Mesenchymal stem cell (in vitro differentiated cells and primary cell): Measurements from ENCODE around the gene AGBL5.

ENCODE experiments used
- DNase-seq: peaks from one replicate; pipeline ENCODE4 v3.0.0-alpha.2; 2013
- H2AFZ ChIP-seq: one replicate; pipeline ENCODE4 v1.6.1; 2013; ENCODE audit warnings: low read depth, mild to moderate bottlenecking, control low read depth, inconsistent platforms, low read length, moderate library complexity
- H2AK5ac ChIP-seq: 2 replicates; pipeline ENCODE4 v1.6.1; 2013; ENCODE audit warnings: low read length, moderate library complexity, mild to moderate bottlenecking, inconsistent platforms; ENCODE audit not compliant: severe bottlenecking
- H2BK120ac ChIP-seq: one replicate; pipeline ENCODE4 v1.6.1; 2013; ENCODE audit warnings: low read depth, mild to moderate bottlenecking, inconsistent platforms, low read length, moderate library complexity
- H2BK12ac ChIP-seq, 2 experiments: one replicate each; pipeline ENCODE4 v1.6.1; 2013; ENCODE audit warnings: inconsistent platforms in 2 of 2, low read length in 2 of 2, mild to moderate bottlenecking in 2 of 2, moderate library complexity in 2 of 2, control low read depth in 1 of 2
- H2BK15ac ChIP-seq: one replicate; pipeline ENCODE4 v1.6.1; 2013; ENCODE audit warnings: mild to moderate bottlenecking, low read depth, inconsistent platforms; ENCODE audit not compliant: poor library complexity, severe bottlenecking
- H2BK5ac ChIP-seq: 2 replicates; pipeline ENCODE4 v1.6.1; 2013; ENCODE audit warnings: low read depth, mild to moderate bottlenecking, low read length, control low read depth, inconsistent platforms; ENCODE audit not compliant: poor library complexity, severe bottlenecking
- H3K14ac ChIP-seq, 2 experiments: one replicate each; pipeline ENCODE4 v1.6.1; 2013; ENCODE audit warnings: inconsistent platforms in 2 of 2, low read length in 2 of 2, control low read depth in 1 of 2, mild to moderate bottlenecking in 1 of 2, moderate library complexity in 1 of 2
- H3K18ac ChIP-seq, 2 experiments: one replicate each; pipeline ENCODE4 v1.6.1; 2013; ENCODE audit warnings: inconsistent platforms in 2 of 2, low read length in 2 of 2, control low read depth in 1 of 2, low read depth in 1 of 2, mild to moderate bottlenecking in 1 of 2
- H3K23ac ChIP-seq, 2 experiments: one replicate each; pipeline ENCODE4 v1.6.1; 2013; ENCODE audit warnings: inconsistent platforms in 2 of 2, low read length in 2 of 2, mild to moderate bottlenecking in 2 of 2, moderate library complexity in 2 of 2, control low read depth in 1 of 2
- H3K27ac ChIP-seq: 2 replicates; pipeline ENCODE4 v1.5.1; 2013; ENCODE audit warnings: mild to moderate bottlenecking, moderate library complexity, low read length, control low read depth, inconsistent platforms; ENCODE audit not compliant: poor library complexity, severe bottlenecking
- H3K27me3 ChIP-seq, 2 experiments: 2 replicates each; pipeline versions ENCODE4 v1.6.1 to v1.7.0; 2013; ENCODE audit warnings: low read length in 2 of 2, mild to moderate bottlenecking in 2 of 2, moderate library complexity in 2 of 2, control low read depth in 1 of 2, inconsistent platforms in 1 of 2; ENCODE audit not compliant: control insufficient read depth in 1 of 2, insufficient read depth in 1 of 2
- H3K36me3 ChIP-seq, 2 experiments: 2 replicates each; pipeline versions ENCODE4 v1.6.1 to v1.7.0; 2013; ENCODE audit warnings: low read length in 2 of 2, control low read depth in 1 of 2, inconsistent platforms in 1 of 2, low read depth in 1 of 2, mild to moderate bottlenecking in 1 of 2; ENCODE audit not compliant: insufficient read depth in 2 of 2, control insufficient read depth in 1 of 2
- H3K4ac ChIP-seq, 2 experiments: one replicate each; pipeline ENCODE4 v1.6.1; 2013; ENCODE audit warnings: inconsistent platforms in 2 of 2, low read length in 2 of 2, mild to moderate bottlenecking in 2 of 2, moderate library complexity in 2 of 2, control low read depth in 1 of 2, low read depth in 1 of 2
- H3K4me1 ChIP-seq: 2 replicates; pipeline ENCODE4 v1.6.1; 2013; ENCODE audit warnings: low read depth, low read length, control low read depth; ENCODE audit not compliant: control insufficient read depth, insufficient read depth
- H3K4me2 ChIP-seq: 2 replicates; pipeline ENCODE4 v1.6.1; 2013; ENCODE audit warnings: low read length, mild to moderate bottlenecking, inconsistent platforms; ENCODE audit not compliant: poor library complexity, severe bottlenecking
- H3K4me3 ChIP-seq, 2 experiments: 2 replicates each; pipeline versions ENCODE4 v1.5.1 to v1.7.0; 2013; ENCODE audit warnings: low read length in 2 of 2, mild to moderate bottlenecking in 2 of 2, control low read depth in 1 of 2, low read depth in 1 of 2; ENCODE audit not compliant: insufficient read depth in 1 of 2
- H3K79me1 ChIP-seq: replicated peaks from 2 replicates; pipeline ENCODE4 v1.6.1; 2013; ENCODE audit warnings: mild to moderate bottlenecking, control low read depth, low read length, inconsistent platforms; ENCODE audit not compliant: poor library complexity, severe bottlenecking
- H3K9ac ChIP-seq: 2 replicates; pipeline ENCODE4 v1.7.0; 2013; ENCODE audit warnings: mild to moderate bottlenecking, low read length, moderate library complexity
- H3K9me3 ChIP-seq: 2 replicates; pipeline ENCODE4 v1.7.0; 2013; ENCODE audit warnings: mild to moderate bottlenecking, low read length; ENCODE audit not compliant: control insufficient read depth
- H4K8ac ChIP-seq: one replicate; pipeline ENCODE4 v1.6.1; 2013; ENCODE audit warnings: inconsistent platforms, mild to moderate bottlenecking, low read length, moderate library complexity
- H4K91ac ChIP-seq: one replicate; pipeline ENCODE4 v1.6.1; 2013; ENCODE audit warnings: mild to moderate bottlenecking, low read length, inconsistent platforms
- WGBS: methylation state at CpG from one replicate; pipeline ENCODE4 v1.1.7; 2013; ENCODE audit warnings: mixed read lengths; 5-methylcytosine and 5-hydroxymethylcytosine counted together

Gene AGBL5

DNA sequence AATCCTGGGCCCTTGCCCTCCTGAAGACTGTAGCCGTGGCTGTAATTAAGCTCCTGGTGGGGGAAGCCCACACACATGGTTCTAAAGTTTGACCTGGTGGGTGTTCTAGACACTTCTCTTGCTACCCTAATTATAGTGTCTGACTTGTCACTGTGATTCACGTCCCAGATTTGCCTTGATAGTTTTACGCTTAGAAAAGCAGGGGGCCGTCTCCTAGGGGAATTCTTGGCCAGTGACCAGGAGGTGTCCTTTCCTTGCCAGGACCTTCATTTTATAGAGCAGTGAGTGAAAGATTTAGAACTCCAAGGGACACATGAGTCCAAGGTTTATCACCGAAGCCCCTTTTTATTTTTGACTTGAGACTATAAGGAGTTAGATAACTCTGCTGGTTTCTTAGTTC lies 9.7 kb upstream of the AGBL5 start:
- Histone ChIP-seq H3K79me1 (peaks cover 32% of the 10 kb centered on the region), H3K27ac (no peak overlapping the region), H2AFZ (no peak overlapping the region), H3K18ac (no peak overlapping the region), H3K27me3 (no peaks in the 10 kb centered on the region), H3K36me3 (peaks cover 57 to 62% of the 10 kb centered on the region in 2 experiments), H3K4me1 (peaks cover 15% of the 10 kb centered on the region), H3K4me2 (no peak overlapping the region), H4K8ac (no peak overlapping the region), H3K9ac (no peak overlapping the region), H2BK15ac (no peak overlapping the region), H2AK5ac (no peak overlapping the region), H3K4me3 (no peak overlapping the region), H3K14ac (no peak overlapping the region), H3K4ac (no peak overlapping the region), H3K9me3 (no peaks in the 10 kb centered on the region), H4K91ac (no peak overlapping the region), H2BK120ac (no peak overlapping the region), H2BK5ac (no peak overlapping the region), H3K23ac (no peak overlapping the region), H2BK12ac (no peak overlapping the region)
- WGBS, result 87% methylated on average over 5 of the region's 5 CpGs
- no peak for DNase-seq

- no peak overlapping the region for H2BK15ac ChIP-seq
- H3K27me3 ChIP-seq, result no peaks in the 10 kb centered on the region
- H2BK5ac ChIP-seq, result no peak overlapping the region
- no peak overlapping the region for H3K14ac ChIP-seq
- no peak overlapping the region for H3K27ac ChIP-seq
- H3K4me3 ChIP-seq, result no peak overlapping the region
- H2AK5ac ChIP-seq, result no peak overlapping the region
- no peak overlapping the region for H2AFZ ChIP-seq
- no peak overlapping the region for H3K18ac ChIP-seq
- H3K36me3 ChIP-seq, result peaks cover 52 to 58% of the 10 kb centered on the region in 2 experiments
- no peak overlapping the region for H4K8ac ChIP-seq
- H3K4me1 ChIP-seq, result peaks cover 15% of the 10 kb centered on the region
- H3K4me2 ChIP-seq, result no peak overlapping the region
- H3K23ac ChIP-seq, result no peak overlapping the region
- H3K9me3 ChIP-seq, result no peaks in the 10 kb centered on the region
- H3K79me1 ChIP-seq, result peaks cover 31% of the 10 kb centered on the region
- H3K4ac ChIP-seq, result no peak overlapping the region
- H2BK12ac ChIP-seq, result no peak overlapping the region
- 95% methylated on average over 7 of the region's 10 CpGs for WGBS
- H2BK120ac ChIP-seq, result no peak overlapping the region
- no peak for DNase-seq
- H4K91ac ChIP-seq, result no peak overlapping the region
- H3K9ac ChIP-seq, result no peak overlapping the region
Observed at GRCh38 chr2:27042159-27042661, 9.3 kb upstream of the AGBL5 start.

- H4K8ac ChIP-seq, result peak overlapping the region; percentile 17
- no peak overlapping the region for H3K14ac ChIP-seq
- H2BK5ac ChIP-seq, result no peak overlapping the region
- H3K9me3 ChIP-seq, result no peaks in the 10 kb centered on the region
- H2AFZ ChIP-seq, result no peak overlapping the region
- H3K4me1 ChIP-seq, result peaks cover 15% of the 10 kb centered on the region
- no peak overlapping the region for H3K27ac ChIP-seq
- no peak overlapping the region for H4K91ac ChIP-seq
- H3K79me1 ChIP-seq, result peaks cover 25% of the 10 kb centered on the region
- no peak overlapping the region for H2BK15ac ChIP-seq
- 93% methylated on average over 6 of the region's 7 CpGs for WGBS
- no peak for DNase-seq
- no peak overlapping the region for H2BK12ac ChIP-seq
- H2AK5ac ChIP-seq, result no peak overlapping the region
- H3K4me2 ChIP-seq, result no peak overlapping the region
- H3K18ac ChIP-seq, result no peak overlapping the region
- H2BK120ac ChIP-seq, result no peak overlapping the region
- H3K36me3 ChIP-seq, result peaks cover 43 to 49% of the 10 kb centered on the region in 2 experiments
- H3K9ac ChIP-seq, result peak overlapping the region; percentile 33
- H3K4ac ChIP-seq, result no peak overlapping the region
- no peaks in the 10 kb centered on the region for H3K27me3 ChIP-seq
- no peak overlapping the region for H3K4me3 ChIP-seq
- H3K23ac ChIP-seq, result no peak overlapping the region
Observed at GRCh38 chr2:27042985-27043634, 8.4 kb upstream of the AGBL5 start.

DNA sequence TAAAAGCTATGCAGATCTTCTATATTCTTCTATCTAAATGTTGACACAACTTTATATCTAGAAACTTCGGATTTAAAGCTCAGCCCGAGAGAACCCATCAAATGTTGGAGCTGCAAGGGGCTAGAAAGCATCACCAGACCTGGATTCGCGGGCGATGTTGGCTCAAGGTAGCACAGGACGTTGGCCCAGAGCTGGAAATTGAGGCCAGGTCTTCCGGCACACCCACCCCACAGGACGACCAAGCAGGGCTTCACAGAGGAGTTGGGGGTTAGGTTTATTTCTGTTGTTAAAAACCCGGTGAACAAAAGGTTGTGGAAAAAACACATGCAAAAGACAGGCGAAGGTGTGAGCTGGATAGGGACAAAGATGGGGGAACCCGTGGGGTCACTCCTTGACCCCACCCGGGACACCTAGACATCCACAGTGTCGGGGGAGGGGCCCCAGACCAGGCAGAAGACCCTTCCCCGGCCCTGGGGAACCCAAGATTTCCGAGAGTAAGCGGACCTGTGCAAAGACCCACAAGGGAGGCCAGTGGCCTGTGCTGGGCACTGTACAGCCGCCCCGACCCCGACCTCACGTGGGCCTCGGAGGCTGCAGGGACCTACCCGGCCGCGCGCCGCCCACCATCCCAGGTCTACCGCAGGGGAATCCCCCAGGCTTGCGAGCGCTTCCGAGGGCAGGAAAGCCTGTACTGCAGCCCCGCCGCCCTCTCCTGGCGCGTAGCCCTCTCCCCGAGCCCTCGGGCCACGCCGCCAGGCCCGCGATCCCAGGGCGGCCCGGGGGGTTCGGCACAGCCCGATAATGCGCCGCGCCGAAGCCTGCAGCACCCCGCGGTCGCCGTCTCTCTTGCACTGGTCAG lies 1.8 kb upstream of the AGBL5 start:
- peak overlapping the region; percentile 23 to 82 for H3K18ac ChIP-seq
- H2AK5ac ChIP-seq, result no peak overlapping the region
- peak overlapping the region in 1 of 2 experiments; percentile 84 for H3K14ac ChIP-seq
- peak overlapping the region; percentile 75 for H3K27ac ChIP-seq
- H2AFZ ChIP-seq, result peak overlapping the region; percentile 15
- no peak overlapping the region for H4K91ac ChIP-seq
- peak overlapping the region; percentile 70 to 89 for H3K4me3 ChIP-seq
- H3K4me1 ChIP-seq, result peaks cover 10% of the 10 kb centered on the region
- peaks cover 11% of the 10 kb centered on the region for H3K79me1 ChIP-seq
- no peak overlapping the region for H2BK5ac ChIP-seq
- peak; percentile 73 for DNase-seq
- no peaks in the 10 kb centered on the region for H3K9me3 ChIP-seq
- peak overlapping the region; percentile 85 for H3K4me2 ChIP-seq
- H2BK12ac ChIP-seq, result no peak overlapping the region
- H3K4ac ChIP-seq, result peak overlapping the region in 1 of 2 experiments; percentile 43
- WGBS, result 18% methylated on average over 52 of the region's 52 CpGs
- no peak overlapping the region for H2BK15ac ChIP-seq
- H3K9ac ChIP-seq, result peak overlapping the region; percentile 89
- H3K36me3 ChIP-seq, result peaks cover 12 to 14% of the 10 kb centered on the region in 2 experiments
- peak overlapping the region; percentile 1 for H4K8ac ChIP-seq
- H2BK120ac ChIP-seq, result no peak overlapping the region
- no peaks in the 10 kb centered on the region for H3K27me3 ChIP-seq
- H3K23ac ChIP-seq, result peak overlapping the region in 1 of 2 experiments; percentile 14
